ENCODE measurements around the gene DDHD1.
"Not testable (repeated sequence)": the region's sequence is repeated elsewhere in the genome, so short reads cannot be mapped to it uniquely, and the experiment has no call there.

The DDHD1 gene

GRCh38 chr14:53152887-53153701, at the start of gene DDHD1:
Gene DDHD1 (minus strand): TSS chr14:53153323. CDS start chr14:53153098, 225 bp downstream.
- peak; percentile 67 to 68 for DNase-seq (ENCODE audit: low read depth in 1 of 2, low spot score in 1 of 2)

- DNase-seq (ENCODE audit: low read depth in 1 of 2, low spot score in 1 of 2) = no peak
Measured at GRCh38 chr14:53195949-53196348, 42.8 kb upstream of the DDHD1 start.

GRCh38 chr14:53193193-53193592, 40.1 kb upstream of the DDHD1 start:
- DNase-seq (ENCODE audit: low read depth in 1 of 2, low spot score in 1 of 2) = no peak

GRCh38 chr14:53192052-53192760, 39.1 kb upstream of the DDHD1 start:
- DNase-seq (ENCODE audit: low read depth in 1 of 2, low spot score in 1 of 2) = no peak

GRCh38 chr14:53190938-53191337, 37.8 kb upstream of the DDHD1 start:
- peak; percentile 46 to 61 for DNase-seq (ENCODE audit: low read depth in 1 of 2, low spot score in 1 of 2)

- DNase-seq (ENCODE audit: low read depth in 1 of 2, low spot score in 1 of 2) = no peak
Measured at GRCh38 chr14:53187921-53188463, 34.9 kb upstream of the DDHD1 start.

- no peak for DNase-seq (ENCODE audit: low read depth in 1 of 2, low spot score in 1 of 2)
Measured at GRCh38 chr14:53186532-53186931, 33.4 kb upstream of the DDHD1 start.

- no peak for DNase-seq (ENCODE audit: low read depth in 1 of 2, low spot score in 1 of 2)
Measured at GRCh38 chr14:53183611-53184010, 30.5 kb upstream of the DDHD1 start.

- no peak for DNase-seq (ENCODE audit: low read depth in 1 of 2, low spot score in 1 of 2)
Measured at GRCh38 chr14:53183056-53183455, 29.9 kb upstream of the DDHD1 start.

GRCh38 chr14:53181463-53182081, 28.4 kb upstream of the DDHD1 start:
- DNase-seq (ENCODE audit: low read depth in 1 of 2, low spot score in 1 of 2) = not testable (repeated sequence)

GRCh38 chr14:53180272-53181221, 27.4 kb upstream of the DDHD1 start:
- DNase-seq (ENCODE audit: low read depth in 1 of 2, low spot score in 1 of 2) = peak; percentile 6 to 51

GRCh38 chr14:53179486-53180005, 26.4 kb upstream of the DDHD1 start:
- not testable (repeated sequence) for DNase-seq (ENCODE audit: low read depth in 1 of 2, low spot score in 1 of 2)

- DNase-seq (ENCODE audit: low read depth in 1 of 2, low spot score in 1 of 2) = no peak
Measured at GRCh38 chr14:53175375-53175774, 22.3 kb upstream of the DDHD1 start.

- DNase-seq (ENCODE audit: low read depth in 1 of 2, low spot score in 1 of 2) = no peak
Measured at GRCh38 chr14:53174918-53175317, 21.8 kb upstream of the DDHD1 start.

- no peak for DNase-seq (ENCODE audit: low read depth in 1 of 2, low spot score in 1 of 2)
Measured at GRCh38 chr14:53168786-53169185, 15.7 kb upstream of the DDHD1 start.

GRCh38 chr14:53167602-53168328, 14.6 kb upstream of the DDHD1 start:
- DNase-seq (ENCODE audit: low read depth in 1 of 2, low spot score in 1 of 2) = no peak

GRCh38 chr14:53161758-53162435, 8.8 kb upstream of the DDHD1 start:
- no peak for DNase-seq (ENCODE audit: low read depth in 1 of 2, low spot score in 1 of 2)

- DNase-seq (ENCODE audit: low read depth in 1 of 2, low spot score in 1 of 2) = no peak
Measured at GRCh38 chr14:53156238-53156637, 3.1 kb upstream of the DDHD1 start.

GRCh38 chr14:53153702-53154112, 584 bp upstream of the DDHD1 start:
- DNase-seq (ENCODE audit: low read depth in 1 of 2, low spot score in 1 of 2) = no peak
